ENCODE data around the gene RAD51B.
"Not testable (repeated sequence)": the region's sequence is repeated elsewhere in the genome, so short reads cannot be mapped to it uniquely, and the experiment has no call there.

Gene RAD51B

GRCh38 chr14:68685419-68686204 is 866.0 kb downstream of the RAD51B start:
- peak; percentile 67 for DNase-seq

- no peak for DNase-seq
Observed at GRCh38 chr14:68686205-68686465, 866.6 kb downstream of the RAD51B start.

- no peak for DNase-seq
Observed at GRCh38 chr14:68686724-68687123, 867.1 kb downstream of the RAD51B start.

GRCh38 chr14:68687746-68688145 is 868.2 kb downstream of the RAD51B start:
- no peak for DNase-seq

GRCh38 chr14:68688872-68689371 is 869.3 kb downstream of the RAD51B start:
- DNase-seq, result no peak

GRCh38 chr14:68689511-68689910 is 869.9 kb downstream of the RAD51B start:
- DNase-seq, result no peak

- DNase-seq, result no peak
Observed at GRCh38 chr14:68690089-68690958, 870.7 kb downstream of the RAD51B start.

GRCh38 chr14:68691031-68691791 is 871.6 kb downstream of the RAD51B start:
- DNase-seq, result no peak

- DNase-seq, result no peak
Observed at GRCh38 chr14:68691792-68692118, 872.2 kb downstream of the RAD51B start.

- no peak for DNase-seq
Observed at GRCh38 chr14:68692216-68692615, 872.6 kb downstream of the RAD51B start.

- no peak for DNase-seq
Observed at GRCh38 chr14:68692916-68693771, 873.6 kb downstream of the RAD51B start.

- DNase-seq, result no peak
Observed at GRCh38 chr14:68693926-68694325, 874.3 kb downstream of the RAD51B start.

- DNase-seq, result no peak
Observed at GRCh38 chr14:68694516-68695235, 875.1 kb downstream of the RAD51B start.

- DNase-seq, result no peak
Observed at GRCh38 chr14:68695326-68695768, 875.8 kb downstream of the RAD51B start.

- DNase-seq, result no peak
Observed at GRCh38 chr14:68695856-68696255, 876.3 kb downstream of the RAD51B start.

GRCh38 chr14:68696266-68696665 is 876.7 kb downstream of the RAD51B start:
- DNase-seq, result no peak

- no peak for DNase-seq
Observed at GRCh38 chr14:68696721-68697495, 877.3 kb downstream of the RAD51B start.

- DNase-seq, result not testable (repeated sequence)
Observed at GRCh38 chr14:68698773-68699172, 879.2 kb downstream of the RAD51B start.

GRCh38 chr14:68701001-68701741 is 881.6 kb downstream of the RAD51B start:
- DNase-seq, result no peak

- DNase-seq, result no peak
Observed at GRCh38 chr14:68702135-68702534, 882.6 kb downstream of the RAD51B start.

Data from stimulated activated CD4-positive, alpha-beta T cell treated with anti-CD3 and anti-CD28 coated beads, Interleukin-4, amount 100 ng/mL, for 1 hour (primary cell).